SU-DHL-6 (cell line): Measurements from ENCODE around the gene KRT14.

Experiments used
- EZH2phosphoT487 ChIP-seq: fragments of 200-600 bp; sonication (generic), shearing (Covaris generic); conservative IDR thresholded peaks from 2 replicates; pipeline ENCODE4 v1.6.1; 2018; ENCODE audit warnings: mild to moderate bottlenecking, antibody characterized with exemption, low read length, moderate library complexity, mixed read lengths
- TF ChIP-seq, protein P1 (sequence below): fragments of 200-600 bp; sonication (generic); IDR thresholded peaks from one replicate; pipeline ENCODE4 v1.5.1; 2017; ENCODE audit warnings: antibody characterized with exemption, mild to moderate bottlenecking, low read length, moderate library complexity; ENCODE audit not compliant: insufficient read depth, poor library complexity, severe bottlenecking

DNA sequence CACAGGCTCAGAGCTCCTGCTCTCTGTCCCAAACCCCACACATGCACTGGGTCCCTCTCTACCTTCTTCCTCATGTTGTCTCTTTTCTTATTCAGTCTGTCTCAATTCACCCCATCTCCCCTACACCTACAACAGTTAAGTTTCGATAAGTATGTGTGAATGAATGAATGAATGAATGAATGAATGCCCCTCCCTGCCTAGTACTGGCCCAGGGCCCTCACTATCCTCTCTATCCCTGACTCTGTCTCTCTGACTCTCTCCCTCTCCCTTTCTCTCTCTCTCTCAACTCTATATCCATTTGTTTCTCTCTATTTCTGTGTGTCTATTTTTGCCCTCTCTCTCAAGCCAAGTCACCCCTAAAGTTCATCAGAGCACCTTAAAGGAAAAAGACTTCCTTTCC lies 8.2 kb downstream of the KRT14 start:
- TF ChIP-seq, protein P1, sequence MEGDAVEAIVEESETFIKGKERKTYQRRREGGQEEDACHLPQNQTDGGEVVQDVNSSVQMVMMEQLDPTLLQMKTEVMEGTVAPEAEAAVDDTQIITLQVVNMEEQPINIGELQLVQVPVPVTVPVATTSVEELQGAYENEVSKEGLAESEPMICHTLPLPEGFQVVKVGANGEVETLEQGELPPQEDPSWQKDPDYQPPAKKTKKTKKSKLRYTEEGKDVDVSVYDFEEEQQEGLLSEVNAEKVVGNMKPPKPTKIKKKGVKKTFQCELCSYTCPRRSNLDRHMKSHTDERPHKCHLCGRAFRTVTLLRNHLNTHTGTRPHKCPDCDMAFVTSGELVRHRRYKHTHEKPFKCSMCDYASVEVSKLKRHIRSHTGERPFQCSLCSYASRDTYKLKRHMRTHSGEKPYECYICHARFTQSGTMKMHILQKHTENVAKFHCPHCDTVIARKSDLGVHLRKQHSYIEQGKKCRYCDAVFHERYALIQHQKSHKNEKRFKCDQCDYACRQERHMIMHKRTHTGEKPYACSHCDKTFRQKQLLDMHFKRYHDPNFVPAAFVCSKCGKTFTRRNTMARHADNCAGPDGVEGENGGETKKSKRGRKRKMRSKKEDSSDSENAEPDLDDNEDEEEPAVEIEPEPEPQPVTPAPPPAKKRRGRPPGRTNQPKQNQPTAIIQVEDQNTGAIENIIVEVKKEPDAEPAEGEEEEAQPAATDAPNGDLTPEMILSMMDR, result no peak
- TF ChIP-seq EZH2phosphoT487, result no peak
